ENCODE measurements around the gene NFKBIA. TPM values are rescaled to one million over a fixed set of nuclear protein-coding genes. Genes with fewer than 3 reads are reported as not detected.
"Not testable (repeated sequence)": the region's sequence is repeated elsewhere in the genome, so short reads cannot be mapped to it uniquely, and the experiment has no call there.

The NFKBIA gene
- total RNA-seq, 2 experiments from 2014 or later, result 390 to 393 TPM

DNA sequence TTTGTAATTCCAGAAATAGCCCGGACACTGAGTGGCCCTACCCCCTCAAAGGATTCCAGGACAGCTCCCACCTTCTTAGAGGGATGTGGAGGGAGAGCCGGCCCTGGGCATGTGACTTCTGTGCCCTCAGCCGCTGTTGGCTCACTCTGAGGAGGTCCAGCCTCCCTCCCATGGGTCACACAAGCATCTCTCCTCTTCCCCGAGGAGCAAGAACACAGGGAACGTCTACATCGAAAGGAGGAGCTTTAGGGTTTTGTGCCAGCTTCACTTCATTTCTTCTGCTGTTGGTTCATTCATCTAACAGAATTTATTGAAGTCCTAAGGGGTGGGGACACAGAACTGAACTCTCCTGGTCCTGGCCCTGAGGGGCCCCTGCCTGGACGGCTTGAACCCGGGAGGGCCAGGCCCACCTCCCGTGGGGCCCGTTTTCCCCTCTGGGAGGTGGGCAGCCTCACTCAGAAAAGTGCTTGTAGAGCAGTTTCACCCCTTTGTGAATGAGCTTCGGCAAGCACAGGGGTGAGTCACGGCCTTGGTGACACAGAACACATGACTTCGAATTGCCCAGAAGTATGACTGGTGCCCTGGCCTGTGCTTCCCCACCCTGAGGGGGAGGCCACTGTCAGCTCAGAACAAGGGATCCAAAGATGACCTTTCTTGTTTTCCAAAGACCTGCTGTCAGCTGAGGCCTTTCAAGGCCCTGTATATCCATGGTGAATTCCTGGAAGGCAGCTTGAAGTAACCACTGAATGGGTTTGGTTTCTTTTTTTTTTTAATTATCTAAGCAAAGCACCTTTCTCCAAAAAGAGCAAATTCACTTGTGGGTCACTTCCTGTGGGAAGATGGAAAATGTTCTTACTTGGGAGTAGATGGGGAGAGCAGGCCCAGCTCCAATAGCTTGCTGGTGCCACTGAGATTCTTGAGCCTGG lies 39.2 kb downstream of the NFKBIA start:
- POLR2A ChIA-PET, result interaction anchor here (0.6 to 8.5 kb wide), 11 partner anchors 9 to 242 kb away, joined by 3 to 181 read pairs (median 4); partner anchors contain the start of genes NFKBIA, PRORP and PSMA6
- H3K4me1 Mint-ChIP-seq (ENCODE audit: low read depth), result peaks cover 48% of the 10 kb centered on the region
- H3K4me3 Mint-ChIP-seq, result peak overlapping the region; percentile 56
- intact Hi-C loops (cut with micrococcal nuclease), result loop anchor here (1.0 to 2.0 kb wide), 4 partner anchors 9 to 73 kb away; partner anchors contain the start of genes NFKBIA and PSMA6
- H3K27ac Mint-ChIP-seq, result peak overlapping the region; percentile 96
- CTCF ChIA-PET, result interaction anchor here (0.8 to 1.5 kb wide), 11 partner anchors 8 to 79 kb away, joined by 3 to 9 read pairs (median 3); partner anchors contain the start of gene NFKBIA
- H3K36me3 Mint-ChIP-seq, result no peaks in the 10 kb centered on the region
- peaks cover under 1% of the 10 kb centered on the region for H3K9me3 Mint-ChIP-seq
- no peaks in the 10 kb centered on the region for H3K27me3 Mint-ChIP-seq
- peak; percentile 94 for DNase-seq

DNA sequence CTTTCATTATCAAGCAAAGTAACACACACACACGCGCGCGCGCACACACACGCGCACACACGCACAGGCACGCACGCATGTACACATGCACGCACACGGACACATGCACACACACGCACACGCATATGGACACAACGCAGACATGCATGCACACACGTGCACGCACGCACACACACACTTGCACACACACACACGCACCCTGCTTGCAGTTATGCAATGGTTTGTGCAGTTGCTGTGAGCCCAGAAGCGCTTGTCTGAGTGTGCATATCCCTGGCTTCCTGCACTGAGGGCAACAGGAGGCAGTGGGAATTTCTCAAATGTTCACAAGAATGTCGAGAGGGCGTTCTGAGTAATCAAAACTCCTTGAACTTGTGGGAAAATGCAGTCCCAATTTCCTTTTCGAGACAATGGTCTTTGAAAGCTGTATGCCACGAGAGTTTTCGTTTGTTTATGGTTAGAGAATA lies 41.6 kb downstream of the NFKBIA start:
- no peak overlapping the region for H3K27ac Mint-ChIP-seq
- H3K36me3 Mint-ChIP-seq, result no peaks in the 10 kb centered on the region
- POLR2A ChIA-PET, result interaction anchor here (8.5 kb wide), 1 partner anchor 38 kb away, joined by 181 read pairs; the partner anchor contains the start of gene NFKBIA
- intact Hi-C loops (cut with micrococcal nuclease), result no loop called here
- peaks cover 48% of the 10 kb centered on the region for H3K4me1 Mint-ChIP-seq (ENCODE audit: low read depth)
- CTCF ChIA-PET, result no interaction called here
- DNase-seq, result no peak
- H3K27me3 Mint-ChIP-seq, result no peaks in the 10 kb centered on the region
- H3K4me3 Mint-ChIP-seq, result no peak overlapping the region
- no peaks in the 10 kb centered on the region for H3K9me3 Mint-ChIP-seq

DNA sequence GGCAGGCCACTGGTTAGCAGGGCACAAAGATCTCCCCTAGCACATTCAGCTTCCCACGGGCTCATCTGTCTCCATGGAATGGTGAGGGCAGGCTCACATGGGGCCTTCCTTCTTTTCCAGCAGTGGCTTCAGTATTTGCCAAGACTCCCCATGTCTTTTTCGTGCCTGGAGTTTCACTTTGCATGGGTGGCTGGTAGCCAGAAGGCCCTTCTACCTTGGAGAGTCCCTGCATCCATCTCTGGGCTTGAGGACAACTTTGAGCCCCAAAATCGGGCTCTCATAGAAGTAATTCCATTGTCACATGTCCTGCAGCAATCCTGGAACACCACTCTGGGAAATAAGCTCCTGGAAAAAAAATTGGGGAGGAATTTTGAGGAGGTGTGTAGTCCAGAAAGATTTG lies 42.1 kb downstream of the NFKBIA start:
- Mint-ChIP-seq H3K36me3 (no peaks in the 10 kb centered on the region), H3K27me3 (no peaks in the 10 kb centered on the region), H3K9me3 (no peaks in the 10 kb centered on the region), H3K4me3 (no peak overlapping the region), H3K4me1 (ENCODE audit: low read depth) (peaks cover 43% of the 10 kb centered on the region), H3K27ac (no peak overlapping the region)
- no peak for DNase-seq
- ChIA-PET CTCF (no interaction called here), POLR2A (interaction anchor here (8.5 kb wide), 1 partner anchor 38 kb away, joined by 181 read pairs; the partner anchor contains the start of gene NFKBIA)
- intact Hi-C loops (cut with micrococcal nuclease), result no loop called here

DNA sequence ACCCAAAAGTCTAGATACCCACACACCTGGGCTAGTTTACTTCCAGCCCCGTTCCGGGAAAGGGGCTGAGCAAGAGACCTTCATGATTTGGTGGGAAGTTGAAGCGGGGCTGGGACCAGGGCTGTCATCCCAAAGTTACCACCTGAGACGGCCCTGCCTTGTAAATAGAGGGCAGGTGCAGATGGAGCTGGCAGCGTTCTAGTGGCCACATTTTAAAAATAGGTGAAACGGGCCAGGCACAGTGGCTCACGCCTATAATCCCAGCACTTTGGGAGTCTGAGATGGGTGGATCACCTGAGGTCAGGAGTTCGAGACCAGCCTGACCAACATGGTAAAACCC lies 43.4 kb downstream of the NFKBIA start:
- Mint-ChIP-seq H3K4me3 (no peak overlapping the region), H3K4me1 (ENCODE audit: low read depth) (peaks cover 40% of the 10 kb centered on the region), H3K36me3 (no peaks in the 10 kb centered on the region), H3K27me3 (no peaks in the 10 kb centered on the region), H3K27ac (no peak overlapping the region), H3K9me3 (no peaks in the 10 kb centered on the region)
- intact Hi-C loops (cut with micrococcal nuclease), result no loop called here
- POLR2A ChIA-PET, result interaction anchor here (0.6 to 2.2 kb wide), 5 partner anchors 9 to 130 kb away, joined by 3 to 14 read pairs (median 3); partner anchors contain the start of gene NFKBIA
- no peak for DNase-seq
- CTCF ChIA-PET, result no interaction called here

DNA sequence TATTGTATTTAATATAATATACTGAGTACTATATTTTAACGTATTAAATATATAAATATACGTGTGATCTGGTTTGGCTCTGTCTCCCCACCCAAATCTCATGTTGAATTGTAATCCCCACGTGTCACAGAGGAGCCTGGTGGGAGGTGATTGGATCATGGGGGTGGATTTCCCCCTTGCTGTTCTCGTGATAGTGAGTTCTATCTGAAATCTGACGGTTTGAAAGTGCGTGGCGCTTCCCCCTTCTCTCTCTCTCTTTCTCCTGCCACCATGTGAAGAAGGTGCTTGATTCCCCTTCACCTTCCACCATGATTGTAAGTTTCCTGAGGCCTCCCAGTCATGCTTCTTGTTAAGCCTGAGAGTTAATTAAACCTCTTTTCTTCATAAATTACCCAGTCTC lies 44.9 kb downstream of the NFKBIA start:
- H3K4me3 Mint-ChIP-seq, CTCF ChIA-PET, H3K27ac Mint-ChIP-seq, H3K27me3 Mint-ChIP-seq, H3K36me3 Mint-ChIP-seq, H3K9me3 Mint-ChIP-seq, DNase-seq: not testable (repeated sequence)
- H3K4me1 Mint-ChIP-seq (ENCODE audit: low read depth), result peaks cover 39% of the 10 kb centered on the region
- intact Hi-C loops (cut with micrococcal nuclease), result loop anchor here (1.0 kb wide), 1 partner anchor 26 kb away; no protein-coding TSS in a partner anchor
- POLR2A ChIA-PET, result interaction anchor here (2.2 kb wide), 1 partner anchor 44 kb away, joined by 14 read pairs; the partner anchor contains the start of gene NFKBIA

DNA sequence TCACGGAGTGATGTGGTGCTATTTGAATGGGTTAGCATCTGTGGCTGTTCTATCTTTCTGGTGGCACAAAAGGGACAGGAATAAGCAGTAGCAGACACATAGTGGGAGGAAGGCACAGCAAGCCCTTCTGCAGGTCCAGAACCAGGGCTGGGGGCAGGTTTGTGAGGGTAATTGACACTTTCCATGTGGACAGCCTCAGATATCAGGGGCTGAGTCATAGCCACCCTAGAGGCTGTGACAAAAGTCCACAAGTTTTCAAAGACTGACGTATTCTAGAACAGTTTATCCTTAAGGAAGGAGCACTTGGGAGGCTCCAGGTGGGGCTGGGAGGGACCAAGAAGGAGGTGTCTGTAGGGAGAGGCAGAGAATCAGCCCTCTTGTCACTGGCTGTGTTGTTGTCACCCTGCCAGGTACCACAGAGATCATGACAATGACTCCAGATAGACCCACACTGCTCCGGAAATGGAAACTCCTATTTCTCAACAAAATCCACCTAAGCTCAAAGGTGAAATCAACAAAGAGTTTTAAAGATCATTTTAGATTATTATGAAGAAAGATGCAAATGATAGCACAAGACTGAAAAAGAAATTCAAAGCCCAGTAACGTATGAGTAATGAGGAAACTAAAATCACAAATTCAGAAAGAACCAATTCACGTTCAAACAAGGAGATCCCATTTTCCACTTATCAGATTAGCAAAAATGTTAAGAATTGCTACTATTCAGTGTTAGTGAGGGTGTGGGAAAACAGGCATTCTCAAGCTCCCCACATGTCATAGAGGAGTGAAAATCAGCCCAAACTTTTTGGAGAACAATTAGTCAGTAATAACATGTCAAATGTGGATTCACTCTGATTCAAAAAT lies 48.3 kb downstream of the NFKBIA start:
- H3K36me3 Mint-ChIP-seq, result no peaks in the 10 kb centered on the region
- no peaks in the 10 kb centered on the region for H3K27me3 Mint-ChIP-seq
- CTCF ChIA-PET, result interaction anchor here (0.7 to 1.4 kb wide), 5 partner anchors 9 to 69 kb away, joined by 3 to 5 read pairs (median 3); partner anchors contain the start of gene NFKBIA
- H3K27ac Mint-ChIP-seq, result peak overlapping the region; percentile 79
- DNase-seq, result peak; percentile 76
- H3K4me3 Mint-ChIP-seq, result peak overlapping the region; percentile 17
- intact Hi-C loops (cut with micrococcal nuclease), result loop anchor here (1.0 kb wide), 6 partner anchors 9 to 69 kb away; partner anchors contain the start of gene NFKBIA
- H3K9me3 Mint-ChIP-seq, result no peaks in the 10 kb centered on the region
- H3K4me1 Mint-ChIP-seq (ENCODE audit: low read depth), result peaks cover 40% of the 10 kb centered on the region
- POLR2A ChIA-PET, result interaction anchor here (0.7 to 3.4 kb wide), 10 partner anchors 9 to 234 kb away, joined by 3 to 62 read pairs (median 8); partner anchors contain the start of genes NFKBIA, PPP2R3C, PRORP and PSMA6

DNA sequence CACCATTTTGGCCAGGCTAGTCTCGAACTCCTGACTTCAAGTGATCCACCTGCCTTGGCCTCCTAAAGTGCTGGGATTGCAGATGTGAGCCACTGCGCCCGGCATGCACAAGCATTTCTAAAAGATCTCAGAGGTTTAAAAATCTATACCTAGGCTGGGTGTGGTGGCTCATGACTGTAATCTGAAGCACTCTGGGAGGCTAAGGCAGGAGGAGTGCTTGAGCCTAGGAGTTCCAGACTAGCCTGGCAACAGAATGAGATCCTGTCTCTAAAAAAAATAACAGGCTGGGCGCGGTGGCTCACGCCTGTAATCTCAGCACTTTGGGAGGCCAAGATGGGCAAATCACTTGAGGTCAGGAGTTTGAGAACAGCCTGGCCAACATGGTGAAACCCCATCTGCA lies 49.3 kb downstream of the NFKBIA start:
- H3K4me3 Mint-ChIP-seq; H3K9me3 Mint-ChIP-seq; intact Hi-C loops (cut with micrococcal nuclease); CTCF ChIA-PET; DNase-seq; H3K27me3 Mint-ChIP-seq; H3K36me3 Mint-ChIP-seq: not testable (repeated sequence)
- H3K4me1 Mint-ChIP-seq (ENCODE audit: low read depth), result peaks cover 30% of the 10 kb centered on the region
- H3K27ac Mint-ChIP-seq, result peak overlapping the region; percentile 79
- POLR2A ChIA-PET, result interaction anchor here (1.6 kb wide), 1 partner anchor 233 kb away, joined by 5 read pairs; the partner anchor contains the start of genes PPP2R3C and PRORP

DNA sequence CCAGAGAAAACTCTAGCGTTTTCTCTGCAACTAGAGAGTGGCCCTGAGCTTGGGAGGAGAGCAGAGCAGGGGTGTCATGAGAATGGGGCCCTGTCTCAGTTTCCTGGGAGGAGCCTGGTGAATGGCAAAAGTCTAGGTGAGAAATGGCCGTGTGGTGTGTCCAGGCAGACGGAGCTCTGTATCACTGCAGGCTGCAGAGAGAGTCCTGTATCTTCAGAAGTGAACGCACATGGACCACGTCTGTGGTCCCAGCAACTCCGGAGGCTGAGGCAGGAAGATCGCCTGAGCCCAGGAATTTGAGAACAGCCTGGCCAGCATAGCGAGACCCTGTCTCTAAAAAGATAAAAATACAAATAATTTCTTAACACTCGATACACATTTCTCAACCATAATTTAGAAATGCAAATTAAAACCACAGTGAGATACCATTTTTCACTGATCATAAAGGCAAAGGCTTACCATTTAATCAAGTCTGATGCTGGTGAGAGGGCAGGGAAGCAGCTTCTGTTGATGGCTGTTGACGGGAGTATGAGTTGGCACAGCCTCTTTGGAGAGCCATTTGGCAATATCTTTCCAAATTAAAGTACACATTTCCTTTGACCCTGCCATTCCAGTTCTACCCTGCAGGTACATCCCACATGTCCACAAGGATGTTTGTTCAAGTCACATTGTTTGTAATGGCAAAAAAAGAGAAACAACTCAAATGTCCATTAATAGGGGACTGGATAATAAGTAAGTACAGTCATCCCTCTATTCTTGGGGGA lies 51.0 kb downstream of the NFKBIA start:
- intact Hi-C loops (cut with micrococcal nuclease), result no loop called here
- no peaks in the 10 kb centered on the region for H3K36me3 Mint-ChIP-seq
- H3K9me3 Mint-ChIP-seq, result no peaks in the 10 kb centered on the region
- no peak for DNase-seq
- POLR2A ChIA-PET, result no interaction called here
- peaks cover 26% of the 10 kb centered on the region for H3K4me1 Mint-ChIP-seq (ENCODE audit: low read depth)
- no peaks in the 10 kb centered on the region for H3K27me3 Mint-ChIP-seq
- CTCF ChIA-PET, result interaction anchor here (1.3 kb wide), 1 partner anchor 10 kb away, joined by 3 read pairs; no protein-coding TSS in a partner anchor
- no peak overlapping the region for H3K27ac Mint-ChIP-seq
- H3K4me3 Mint-ChIP-seq, result no peak overlapping the region

DNA sequence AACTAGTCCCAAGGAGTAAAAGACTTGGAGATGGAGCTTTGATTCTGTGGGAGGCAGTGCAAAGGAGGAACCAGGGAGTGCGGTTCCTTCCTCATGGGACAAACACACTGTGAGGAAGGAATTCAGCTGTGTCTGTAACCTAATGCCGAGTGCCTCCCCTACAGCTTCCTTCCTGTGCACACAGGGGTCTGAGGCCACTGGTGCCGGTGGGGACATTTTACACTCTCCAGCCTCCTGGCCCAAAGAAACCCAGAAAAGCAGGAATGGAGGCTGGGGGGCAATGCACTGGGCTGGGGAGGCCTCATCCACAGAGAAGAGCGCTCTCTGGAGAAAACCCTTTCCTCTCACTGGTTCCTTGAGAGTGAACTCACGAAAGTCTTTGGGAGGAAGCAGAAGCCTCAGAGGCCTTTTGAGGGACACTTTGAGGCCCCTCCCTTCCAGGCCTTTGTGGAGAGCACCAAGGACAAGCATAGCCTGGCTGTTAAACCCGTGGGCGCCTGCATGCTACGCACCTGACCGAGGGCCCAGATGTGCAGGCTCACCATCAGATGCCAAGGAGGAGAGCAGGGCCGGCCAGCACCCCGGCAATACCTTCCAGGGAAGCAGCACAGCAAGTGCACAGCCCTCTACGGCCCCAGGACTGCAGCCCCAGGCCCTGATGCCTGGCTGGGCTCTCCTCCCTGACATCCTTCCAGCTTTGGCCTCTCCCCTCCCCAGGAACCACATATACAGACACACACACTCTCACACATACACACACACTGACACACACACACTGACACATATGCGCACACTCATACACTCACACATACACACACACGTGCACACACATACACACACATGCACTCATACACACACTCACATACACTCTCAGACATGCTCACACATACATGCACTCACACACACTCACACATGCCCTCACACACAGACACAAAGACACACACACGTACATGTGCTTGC lies 52.0 kb downstream of the NFKBIA start:
- H3K27me3 Mint-ChIP-seq, result no peaks in the 10 kb centered on the region
- no peak for DNase-seq
- no peak overlapping the region for H3K27ac Mint-ChIP-seq
- H3K36me3 Mint-ChIP-seq, result no peaks in the 10 kb centered on the region
- peaks cover 26% of the 10 kb centered on the region for H3K4me1 Mint-ChIP-seq (ENCODE audit: low read depth)
- no peak overlapping the region for H3K4me3 Mint-ChIP-seq
- intact Hi-C loops (cut with micrococcal nuclease), result no loop called here
- ChIA-PET CTCF (interaction anchor here (1.1 kb wide), 1 partner anchor 123 kb away, joined by 5 read pairs; no protein-coding TSS in a partner anchor), POLR2A (interaction anchor here (1.1 to 1.6 kb wide), 2 partner anchors 8 to 50 kb away, joined by 3 read pairs; no protein-coding TSS in a partner anchor)
- H3K9me3 Mint-ChIP-seq, result no peaks in the 10 kb centered on the region

DNA sequence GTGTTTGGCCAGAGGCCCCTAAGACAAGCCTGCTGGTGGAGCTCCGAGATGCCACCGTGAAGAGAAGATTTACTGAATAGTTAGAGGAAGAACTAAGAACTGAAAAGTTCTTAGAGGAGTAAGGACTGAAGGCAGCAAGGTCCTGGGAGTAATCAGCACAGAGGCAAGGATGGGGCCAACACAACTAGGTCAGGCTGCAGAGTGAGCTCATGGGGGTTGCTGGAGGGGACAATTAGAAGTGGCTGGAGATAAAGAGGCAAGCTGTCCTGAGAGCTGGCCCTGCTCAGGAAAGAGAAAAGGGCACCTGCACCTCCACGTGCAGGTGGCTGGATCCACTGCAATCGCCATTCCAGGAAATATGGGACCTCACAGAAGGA lies 52.7 kb downstream of the NFKBIA start:
- no peak for DNase-seq
- peaks cover 23% of the 10 kb centered on the region for H3K4me1 Mint-ChIP-seq (ENCODE audit: low read depth)
- no peak overlapping the region for H3K4me3 Mint-ChIP-seq
- H3K36me3 Mint-ChIP-seq, result no peaks in the 10 kb centered on the region
- ChIA-PET CTCF (interaction anchor here (0.6 to 1.1 kb wide), 3 partner anchors 53 to 1318 kb away, joined by 3 to 5 read pairs (median 5); partner anchors contain the start of gene NFKBIA), POLR2A (interaction anchor here (1.1 to 1.6 kb wide), 2 partner anchors 9 to 51 kb away, joined by 3 read pairs; no protein-coding TSS in a partner anchor)
- no peaks in the 10 kb centered on the region for H3K9me3 Mint-ChIP-seq
- intact Hi-C loops (cut with micrococcal nuclease), result no loop called here
- H3K27ac Mint-ChIP-seq, result no peak overlapping the region
- no peaks in the 10 kb centered on the region for H3K27me3 Mint-ChIP-seq
